ENCODE results near the gene SMYD3.

- TF ChIP-seq, protein P1, sequence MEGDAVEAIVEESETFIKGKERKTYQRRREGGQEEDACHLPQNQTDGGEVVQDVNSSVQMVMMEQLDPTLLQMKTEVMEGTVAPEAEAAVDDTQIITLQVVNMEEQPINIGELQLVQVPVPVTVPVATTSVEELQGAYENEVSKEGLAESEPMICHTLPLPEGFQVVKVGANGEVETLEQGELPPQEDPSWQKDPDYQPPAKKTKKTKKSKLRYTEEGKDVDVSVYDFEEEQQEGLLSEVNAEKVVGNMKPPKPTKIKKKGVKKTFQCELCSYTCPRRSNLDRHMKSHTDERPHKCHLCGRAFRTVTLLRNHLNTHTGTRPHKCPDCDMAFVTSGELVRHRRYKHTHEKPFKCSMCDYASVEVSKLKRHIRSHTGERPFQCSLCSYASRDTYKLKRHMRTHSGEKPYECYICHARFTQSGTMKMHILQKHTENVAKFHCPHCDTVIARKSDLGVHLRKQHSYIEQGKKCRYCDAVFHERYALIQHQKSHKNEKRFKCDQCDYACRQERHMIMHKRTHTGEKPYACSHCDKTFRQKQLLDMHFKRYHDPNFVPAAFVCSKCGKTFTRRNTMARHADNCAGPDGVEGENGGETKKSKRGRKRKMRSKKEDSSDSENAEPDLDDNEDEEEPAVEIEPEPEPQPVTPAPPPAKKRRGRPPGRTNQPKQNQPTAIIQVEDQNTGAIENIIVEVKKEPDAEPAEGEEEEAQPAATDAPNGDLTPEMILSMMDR (conservative IDR thresholded peaks at IDR 0.05), result no peak
- TF ChIP-seq ZFX (IDR thresholded peaks at IDR 0.05), result no peak
Observed at GRCh38 chr1:246300626-246301549, 206.2 kb downstream of the SMYD3 start.

Measured in C4-2B (cell line).